ENCODE results near the gene KHDRBS1. TPM values are rescaled to one million over a fixed set of nuclear protein-coding genes. Genes with fewer than 3 reads are reported as not detected.

KHDRBS1 gene
- total RNA-seq, 1 experiment from 2014 or later: 267 TPM

DNA sequence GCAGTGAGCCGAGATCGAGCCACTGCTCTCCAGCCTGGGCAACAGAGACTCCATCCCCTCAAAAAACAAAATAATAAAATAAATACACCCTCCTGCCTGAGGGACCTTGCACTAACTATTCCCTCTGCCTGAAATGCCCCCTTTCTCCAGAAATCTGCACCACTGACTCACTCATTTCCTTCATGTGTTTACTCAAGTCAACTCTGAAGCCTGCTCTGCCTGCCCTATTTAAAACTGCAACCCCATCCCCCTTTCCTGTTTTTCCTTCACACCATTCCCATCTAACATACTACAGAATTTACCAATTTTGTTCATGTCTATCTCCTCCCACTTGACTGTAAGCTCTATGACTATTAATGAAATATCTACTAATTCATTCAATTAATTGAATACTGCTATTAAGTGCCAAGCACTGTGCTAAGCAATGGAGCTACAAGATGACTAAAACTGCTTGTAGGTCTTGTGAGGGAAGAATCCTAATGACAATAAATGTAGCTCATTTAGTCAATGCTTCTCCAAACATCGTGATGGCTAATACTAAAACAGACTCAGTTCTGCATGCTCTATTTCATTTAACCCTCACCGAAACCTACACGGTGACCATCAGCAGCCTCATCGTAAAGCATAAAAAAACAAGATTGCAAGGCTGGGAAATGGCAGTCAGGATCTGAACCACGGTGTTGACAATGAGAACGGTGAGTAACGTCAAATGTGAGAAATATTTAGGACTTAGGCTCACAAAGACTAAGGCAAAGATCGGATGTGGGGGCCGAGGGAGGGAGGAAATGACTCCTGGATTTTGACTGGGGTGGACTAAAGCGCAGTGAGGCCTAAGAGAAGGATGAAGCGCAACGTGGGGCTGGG is 58.3 kb downstream of the KHDRBS1 start:
- peak overlapping the region; percentile 9 for H3K18ac ChIP-seq (ENCODE audit: insufficient read length, low read depth, low read length)
- H2BK5ac ChIP-seq (ENCODE audit: insufficient read length, low read length): no peak overlapping the region
- peaks cover 9% of the 10 kb centered on the region for H3K23me2 ChIP-seq (ENCODE audit: insufficient read length, low read depth, low read length, poor library complexity, severe bottlenecking)
- H4K8ac ChIP-seq (replicated peaks; ENCODE audit: insufficient read length, low read depth, low read length): peak overlapping the region; percentile 5
- H3K4me1 ChIP-seq (ENCODE audit: insufficient read depth, low read length): peaks cover 4% of the 10 kb centered on the region; the same call in 1 of the 2 replicates
- H3K27ac Mint-ChIP-seq: peak overlapping the region; percentile 84 to 95 (median 86)
- peaks cover 8 to 24% (median 15%) of the 10 kb centered on the region in 3 experiments for H3K36me3 Mint-ChIP-seq (ENCODE audit: insufficient read depth in 1 of 3, low read depth in 3 of 3)
- no peaks in the 10 kb centered on the region for H3K79me1 ChIP-seq (ENCODE audit: insufficient read depth, low read depth, low read length, poor library complexity, severe bottlenecking)
- peak overlapping the region; percentile 33 for H3K27ac ChIP-seq (ENCODE audit: insufficient read length, low read depth, low read length)
- no peak overlapping the region for H2BK15ac ChIP-seq (ENCODE audit: low read depth, low read length)
- peaks cover 22 to 29% of the 10 kb centered on the region in 2 experiments for H3K4me1 Mint-ChIP-seq
- H3K4me2 ChIP-seq (ENCODE audit: insufficient read depth, insufficient read length, low read length): peak overlapping the region; percentile 70
- H4K91ac ChIP-seq (ENCODE audit: insufficient read length, low read depth, low read length): no peak overlapping the region
- H3K56ac ChIP-seq (ENCODE audit: insufficient read length, low read depth, low read length): no peak overlapping the region
- no peaks in the 10 kb centered on the region for H4K20me1 ChIP-seq (ENCODE audit: control insufficient read depth, insufficient read depth, insufficient read length)
- no peaks in the 10 kb centered on the region for H3K27me3 ChIP-seq (ENCODE audit: insufficient read depth, low read length)
- no peak overlapping the region for H2BK12ac ChIP-seq (ENCODE audit: insufficient read length, low read depth, low read length)
- peaks cover 11% of the 10 kb centered on the region for H3K27me3 Mint-ChIP-seq (ENCODE audit: low read depth)
- TF ChIP-seq, protein P1, sequence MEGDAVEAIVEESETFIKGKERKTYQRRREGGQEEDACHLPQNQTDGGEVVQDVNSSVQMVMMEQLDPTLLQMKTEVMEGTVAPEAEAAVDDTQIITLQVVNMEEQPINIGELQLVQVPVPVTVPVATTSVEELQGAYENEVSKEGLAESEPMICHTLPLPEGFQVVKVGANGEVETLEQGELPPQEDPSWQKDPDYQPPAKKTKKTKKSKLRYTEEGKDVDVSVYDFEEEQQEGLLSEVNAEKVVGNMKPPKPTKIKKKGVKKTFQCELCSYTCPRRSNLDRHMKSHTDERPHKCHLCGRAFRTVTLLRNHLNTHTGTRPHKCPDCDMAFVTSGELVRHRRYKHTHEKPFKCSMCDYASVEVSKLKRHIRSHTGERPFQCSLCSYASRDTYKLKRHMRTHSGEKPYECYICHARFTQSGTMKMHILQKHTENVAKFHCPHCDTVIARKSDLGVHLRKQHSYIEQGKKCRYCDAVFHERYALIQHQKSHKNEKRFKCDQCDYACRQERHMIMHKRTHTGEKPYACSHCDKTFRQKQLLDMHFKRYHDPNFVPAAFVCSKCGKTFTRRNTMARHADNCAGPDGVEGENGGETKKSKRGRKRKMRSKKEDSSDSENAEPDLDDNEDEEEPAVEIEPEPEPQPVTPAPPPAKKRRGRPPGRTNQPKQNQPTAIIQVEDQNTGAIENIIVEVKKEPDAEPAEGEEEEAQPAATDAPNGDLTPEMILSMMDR (conservative IDR thresholded peaks at IDR 0.05): no peak
- no peak overlapping the region for H2BK20ac ChIP-seq (ENCODE audit: low read depth, low read length, poor library complexity, severe bottlenecking)
- no peak overlapping the region for H3T11ph ChIP-seq (ENCODE audit: low read length)
- H3K79me2 ChIP-seq (ENCODE audit: insufficient read depth, low read length): no peaks in the 10 kb centered on the region; the same call in 1 of the 2 replicates
- peak overlapping the region; percentile 86 to 92 for H3K4me3 Mint-ChIP-seq
- H3K9me3 Mint-ChIP-seq: no peaks in the 10 kb centered on the region
- WGBS (ENCODE audit: extremely low coverage, insufficient read length, low lambda C conversion rate): no CpG with 5 or more reads among the region's 14 CpGs
- H2AK5ac ChIP-seq (ENCODE audit: insufficient read length, low read length): no peak overlapping the region
- no peak for DNase-seq
- H3K4ac ChIP-seq (ENCODE audit: low read depth, low read length): no peak overlapping the region
- H2BK120ac ChIP-seq (ENCODE audit: low read depth, low read length, poor library complexity, severe bottlenecking): no peak overlapping the region
- H3K14ac ChIP-seq (ENCODE audit: insufficient read depth, low read length): peak overlapping the region; percentile 87; the same call in 1 of the 2 replicates
- no peaks in the 10 kb centered on the region for H3K9me3 ChIP-seq (ENCODE audit: control insufficient read depth, low read depth, low read length)
- no peak overlapping the region for H3K23ac ChIP-seq (ENCODE audit: insufficient read length, low read depth, low read length)
- H3K9ac ChIP-seq (ENCODE audit: extremely low read depth, insufficient read length, low read length): peak overlapping the region; percentile 67
- H2AFZ ChIP-seq (ENCODE audit: low read length): no peak overlapping the region
- peak overlapping the region; percentile 14 for H4K5ac ChIP-seq (ENCODE audit: insufficient read length, low read depth, low read length)

All from H9 (cell line).